SK-N-SH (cell line): ENCODE results near the gene PLOD1. TPM values are rescaled to one million over a fixed set of nuclear protein-coding genes. Genes with fewer than 3 reads are reported as not detected.

ENCODE experiments used
- CTCF ChIA-PET: fragments of 300-600, 350-600 bp; formaldehyde crosslinking; extraction: SDS; loops from one replicate; lab custom pipeline; 2021; lab: Yijun Ruan, JAX
- POLR2A ChIA-PET: fragments of 350-600 bp; sonication (Branson Sonifier 250); formaldehyde crosslinking; extraction: SDS; loops from one replicate; lab custom pipeline; 2020; ENCODE audit warnings: antibody characterized with exemption, inconsistent platforms; lab: Yijun Ruan, JAX
- DNase-seq: peaks from one replicate; pipeline ENCODE4 v3.0.0; 2012
- H2AFZ ChIP-seq: fragments of 200-600 bp; sonication (generic); 2 replicates; pipeline ENCODE4 v1.8.1; 2016; ENCODE audit warnings: antibody characterized with exemption, mild to moderate bottlenecking, low read depth
- H3F3A ChIP-seq: fragments of 200-600 bp; sonication (generic); replicated peaks from 2 replicates; pipeline ENCODE3; 2016; ENCODE audit warnings: antibody characterized with exemption, mild to moderate bottlenecking; ENCODE audit not compliant: insufficient read depth
- H3K27ac ChIP-seq, 2 experiments: fragments of 200-500 bp in 1 of 2; fragments of 200-600 bp in 1 of 2; sonication (Bioruptor generic) in 1 of 2; sonication (generic), shearing (Covaris generic) in 1 of 2; 2 replicates each; pipeline versions ENCODE4 v1.5.1 to v1.6.1; 2014 to 2016; ENCODE audit warnings: low read depth in 2 of 2, inconsistent platforms in 1 of 2, low read length in 1 of 2, mild to moderate bottlenecking in 1 of 2, mixed read lengths in 1 of 2
- H3K27me3 ChIP-seq: fragments of 200-600 bp; sonication (generic), shearing (Covaris generic); 2 replicates; pipeline ENCODE4 v1.6.1; 2016; ENCODE audit warnings: mixed run types; ENCODE audit not compliant: insufficient read depth
- H3K36me3 ChIP-seq, 2 experiments: fragments of 200-500 bp in 1 of 2; fragments of 200-600 bp in 1 of 2; sonication (Bioruptor generic) in 1 of 2; sonication (generic) in 1 of 2; replicated peaks in 1 of 2; 2 replicates each; pipeline versions ENCODE3 to v1.5.1; 2014 to 2016; ENCODE audit warnings: low read length in 1 of 2, mild to moderate bottlenecking in 1 of 2; ENCODE audit not compliant: insufficient read depth in 2 of 2, control insufficient read depth in 1 of 2
- H3K4me1 ChIP-seq, 2 experiments: fragments of 200-500 bp in 1 of 2; fragments of 200-600 bp in 1 of 2; sonication (Bioruptor generic) in 1 of 2; sonication (generic), shearing (Covaris generic) in 1 of 2; 2 replicates each; pipeline versions ENCODE4 v1.5.1 to v1.6.1; 2014 to 2016; ENCODE audit warnings: low read depth in 1 of 2, low read length in 1 of 2, mixed run types in 1 of 2; ENCODE audit not compliant: insufficient read depth in 2 of 2, control insufficient read depth in 1 of 2
- H3K4me2 ChIP-seq: fragments of 200-600 bp; sonication (generic), shearing (Covaris generic); 2 replicates; pipeline ENCODE4 v1.6.1; 2017; ENCODE audit warnings: mixed run types
- H3K4me3 ChIP-seq, 2 experiments: fragments of 200-500 bp in 1 of 2; fragments of 200-600 bp in 1 of 2; sonication (Bioruptor generic) in 1 of 2; sonication (generic), shearing (Covaris generic) in 1 of 2; 2 replicates each; pipeline versions ENCODE4 v1.5.1 to v1.8.1; 2014 to 2016; ENCODE audit warnings: low read depth in 2 of 2, inconsistent platforms in 1 of 2, low read length in 1 of 2, mild to moderate bottlenecking in 1 of 2, mixed read lengths in 1 of 2, moderate library complexity in 1 of 2
- H3K79me2 ChIP-seq: fragments of 200-600 bp; sonication (generic); 2 replicates; pipeline ENCODE4 v1.8.1; 2017; ENCODE audit warnings: mild to moderate bottlenecking; ENCODE audit not compliant: insufficient read depth
- H3K9ac ChIP-seq: fragments of 200-600 bp; sonication (generic); 2 replicates; pipeline ENCODE4 v1.6.1; 2017; ENCODE audit warnings: mixed run types
- H3K9me2 ChIP-seq: fragments of 200-600 bp; sonication (generic); 2 replicates; pipeline ENCODE4 v1.6.1; 2017; ENCODE audit warnings: mixed run types
- H3K9me3 ChIP-seq: fragments of 200-600 bp; sonication (generic); 2 replicates; pipeline ENCODE4 v1.6.1; 2017; ENCODE audit warnings: mixed run types, mild to moderate bottlenecking, moderate library complexity
- H4K20me1 ChIP-seq: fragments of 200-600 bp; sonication (generic); 2 replicates; pipeline ENCODE4 v1.6.1; 2017; ENCODE audit warnings: mild to moderate bottlenecking, mixed run types; ENCODE audit not compliant: insufficient read depth
- CHD2 ChIP-seq: fragments of 150-350 bp; IDR thresholded peaks from 2 replicates; pipeline ENCODE4 v1.6.1; 2018; ENCODE audit warnings: low read length; ENCODE audit not compliant: partially characterized antibody
- EP300 ChIP-seq, 2 experiments: IDR thresholded peaks; 2 replicates each; pipeline versions ENCODE4 v1.4.0 to v1.6.1; 2012; ENCODE audit warnings: borderline replicate concordance in 1 of 2, low read depth in 1 of 2, low read length in 1 of 2
- EZH2phosphoT487 ChIP-seq: fragments of 200-600 bp; sonication (generic); IDR thresholded peaks from 2 replicates; pipeline ENCODE4 v1.6.1; 2017; ENCODE audit warnings: low read depth, mixed run types, mild to moderate bottlenecking, antibody characterized with exemption, moderate library complexity, borderline replicate concordance
- FOXM1 ChIP-seq: IDR thresholded peaks from 2 replicates; pipeline ENCODE4 v1.4.0; 2012; ENCODE audit warnings: low read depth, mild to moderate bottlenecking
- GABPA ChIP-seq: IDR thresholded peaks from 2 replicates; pipeline ENCODE4 v1.4.0; 2012; ENCODE audit warnings: low read depth, mild to moderate bottlenecking
- IRF3 ChIP-seq: fragments of 150-350 bp; IDR thresholded peaks from 2 replicates; pipeline ENCODE4 v1.6.1; 2016; ENCODE audit warnings: mild to moderate bottlenecking, low read depth, low read length
- JUND ChIP-seq: IDR thresholded peaks from 2 replicates; pipeline ENCODE4 v1.4.0; 2012
- MAX ChIP-seq: IDR thresholded peaks from 2 replicates; pipeline ENCODE4 v1.4.0; 2012; ENCODE audit warnings: low read depth
- MEF2A ChIP-seq: IDR thresholded peaks from 2 replicates; pipeline ENCODE4 v1.4.0; 2012; ENCODE audit warnings: low read depth, borderline replicate concordance
- MXI1 ChIP-seq: IDR thresholded peaks from 2 replicates; pipeline ENCODE4 v1.6.1; 2012; ENCODE audit warnings: mild to moderate bottlenecking, low read depth, low read length, improper control_type of control experiment
- PBX3 ChIP-seq: IDR thresholded peaks from 2 replicates; pipeline ENCODE4; 2012
- RCOR1 ChIP-seq: fragments of 150-350 bp; IDR thresholded peaks from 2 replicates; pipeline ENCODE4 v1.6.1; 2017; ENCODE audit warnings: antibody characterized with exemption, low read length
- RXRA ChIP-seq: IDR thresholded peaks from 2 replicates; pipeline ENCODE4 v1.4.0; 2012; ENCODE audit warnings: low read depth, mild to moderate bottlenecking, borderline replicate concordance
- SIN3A ChIP-seq: IDR thresholded peaks from 2 replicates; pipeline ENCODE4 v1.6.1; 2012; ENCODE audit warnings: low read depth, mild to moderate bottlenecking, low read length, moderate library complexity, borderline replicate concordance
- SMC3 ChIP-seq: IDR thresholded peaks from 2 replicates; pipeline ENCODE4 v1.6.1; 2012; ENCODE audit warnings: low read depth, low read length, improper control_type of control experiment
- TCF12 ChIP-seq: IDR thresholded peaks from 2 replicates; pipeline ENCODE4 v1.4.0; 2012
- TEAD4 ChIP-seq: IDR thresholded peaks from 2 replicates; pipeline ENCODE4 v1.4.0; 2012; ENCODE audit warnings: mild to moderate bottlenecking, borderline replicate concordance; ENCODE audit not compliant: insufficient read depth
- ZBTB33 ChIP-seq: IDR thresholded peaks from 2 replicates; pipeline ENCODE4 v1.4.0; 2012; ENCODE audit warnings: low read depth, borderline replicate concordance
- WGBS: methylation state at CpG from one replicate; pipeline ENCODE4 v1.1.6; 2017; ENCODE audit warnings: low lambda C conversion rate; 5-methylcytosine and 5-hydroxymethylcytosine counted together
- polyA plus RNA-seq, 3 experiments: library from polyadenylated mRNA; depleted of rRNA; stranded (reverse); fragments of >200 nt; gene quantifications; 2 replicates each; pipeline ENCODE4 v1.2.3, GENCODE V29; 2012

Gene PLOD1
- polyA plus RNA-seq, 1 of the 3 experiments (the other 2 are of a cell fraction) = 257 TPM

- CTCF ChIA-PET = interaction anchor here (1.3 to 1.6 kb wide), 2 partner anchors 11 to 135 kb away, joined by 3 to 4 read pairs; no protein-coding TSS in a partner anchor
- no peaks in the 10 kb centered on the region for H3K9me2 ChIP-seq
- 88% methylated on average over 8 of the region's 12 CpGs for WGBS
- H4K20me1 ChIP-seq = peaks cover 53% of the 10 kb centered on the region
- H3K9ac ChIP-seq = no peak overlapping the region
- H3K4me1 ChIP-seq = peaks cover 15 to 17% of the 10 kb centered on the region in 2 experiments; a peak in 3 of 4 replicates
- TF ChIP-seq MAX (no peak), SMC3 (no peak), MEF2A (no peak), RCOR1 (no peak), EP300 (IDR thresholded peaks at IDR 0.05; ENCODE audit: borderline replicate concordance in 1 of 2, low read depth in 1 of 2, low read length in 1 of 2) (no peak), IRF3 (no peak), CHD2 (no peak), SIN3A (no peak), PBX3 (no peak), TEAD4 (no peak), EZH2phosphoT487 (no peak), TCF12 (no peak), GABPA (no peak), FOXM1 (no peak), JUND (no peak), MXI1 (no peak), RXRA (no peak), ZBTB33 (no peak)
- no peak for DNase-seq
- H3K4me3 ChIP-seq = no peak overlapping the region
- no peak overlapping the region for H2AFZ ChIP-seq
- no peaks in the 10 kb centered on the region for H3K9me3 ChIP-seq
- no peak overlapping the region for H3K4me2 ChIP-seq
- no peaks in the 10 kb centered on the region for H3K27me3 ChIP-seq
- peaks cover 9% of the 10 kb centered on the region for H3F3A ChIP-seq
- POLR2A ChIA-PET = interaction anchor here (0.7 kb wide), 2 partner anchors 10 to 14 kb away, joined by 3 read pairs; no protein-coding TSS in a partner anchor
- no peak overlapping the region for H3K27ac ChIP-seq
- peaks cover 13 to 25% of the 10 kb centered on the region in 2 experiments for H3K36me3 ChIP-seq
- H3K79me2 ChIP-seq = peaks cover 67% of the 10 kb centered on the region
Observed at GRCh38 chr1:11920239-11920903, 14.1 kb upstream of the PLOD1 start.
